NOMO-1 treated with dmso at 0.1 percent for 144 hours (cell line): ENCODE measurements around the gene DAPK3.

Source experiments
- DNase-seq: peaks from one replicate; lab custom pipeline; 2025; ENCODE audit not compliant: unreplicated experiment; lab: John Stamatoyannopoulos, UW

DAPK3 gene

DNA sequence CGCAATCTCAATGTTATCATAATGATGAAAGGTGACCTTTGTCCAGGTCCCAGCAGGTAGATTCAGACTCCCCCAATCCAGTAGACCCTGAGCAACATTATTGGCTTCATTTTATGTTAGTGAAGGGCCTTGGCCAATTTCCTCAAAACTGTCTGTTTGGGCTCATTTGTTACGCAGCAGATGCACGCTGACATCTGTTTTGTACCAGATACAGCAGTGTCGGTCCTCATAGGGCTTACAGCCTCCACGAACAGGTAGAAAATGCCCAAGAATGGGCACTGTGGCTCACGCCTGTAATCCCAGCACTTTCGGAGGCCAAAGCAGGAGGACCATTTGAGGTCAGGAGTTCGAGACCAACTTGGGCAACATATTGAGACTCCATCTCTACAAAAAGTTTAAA lies 51.1 kb downstream of the DAPK3 start:
- no peak for DNase-seq

DNA sequence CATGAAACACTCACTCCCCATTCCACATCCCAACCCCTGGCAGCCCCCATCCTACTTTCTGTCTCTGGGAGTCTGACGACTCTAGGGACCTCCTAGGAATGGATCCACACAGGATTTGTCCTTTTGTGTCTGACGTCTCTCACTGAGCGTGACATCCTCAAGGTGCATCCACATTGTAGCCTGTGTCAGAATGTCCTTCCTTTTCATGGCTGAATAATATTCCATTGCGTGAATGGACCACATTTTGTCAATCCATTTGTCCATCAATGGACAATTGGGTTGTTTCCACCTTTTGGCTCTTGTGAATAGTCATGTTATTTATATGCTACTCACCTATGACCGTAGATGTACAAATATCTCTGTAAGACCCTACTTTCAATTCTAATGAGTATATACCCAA lies 54.9 kb downstream of the DAPK3 start:
- no peak for DNase-seq

DNA sequence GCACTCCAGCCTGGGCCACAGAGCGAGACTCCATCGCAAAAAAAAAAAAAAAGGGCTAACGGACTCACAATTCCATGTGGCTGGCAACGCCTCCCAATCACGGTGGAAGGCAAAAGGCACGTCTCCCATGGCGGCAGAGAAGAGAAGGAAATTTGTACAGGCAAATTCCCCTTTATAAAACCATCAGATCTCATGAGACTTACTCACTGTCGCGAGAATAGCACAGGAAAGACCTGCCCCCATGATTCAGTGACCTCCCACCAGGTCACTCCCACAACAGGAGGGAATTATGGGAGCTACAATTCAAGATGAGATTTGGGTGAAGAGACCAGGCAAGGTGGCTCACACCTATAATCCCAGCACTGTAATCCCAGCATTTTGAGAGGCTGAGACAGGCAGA lies 56.7 kb downstream of the DAPK3 start:
- no peak for DNase-seq

DNA sequence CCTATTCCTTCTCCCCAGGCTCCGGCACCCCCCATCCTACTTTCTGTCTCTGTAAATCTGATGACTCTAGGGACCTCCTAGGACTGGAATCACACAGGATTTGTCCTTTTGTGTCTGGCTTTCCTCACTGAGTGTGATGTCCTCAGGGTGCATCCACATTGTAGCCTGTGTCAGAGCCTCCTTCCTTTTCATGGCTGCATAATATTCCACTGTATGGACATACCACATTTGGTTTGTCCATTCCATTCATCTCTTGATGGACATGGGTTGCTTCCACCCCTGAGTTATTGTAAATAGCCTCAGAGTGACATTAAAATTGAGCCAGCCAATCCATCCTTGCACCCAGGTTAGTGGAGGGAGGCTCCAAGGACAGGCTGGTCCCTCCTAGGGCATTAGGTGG lies 60.8 kb downstream of the DAPK3 start:
- DNase-seq, result no peak
